Measurements from ENCODE around the gene DLGAP1.

DNA sequence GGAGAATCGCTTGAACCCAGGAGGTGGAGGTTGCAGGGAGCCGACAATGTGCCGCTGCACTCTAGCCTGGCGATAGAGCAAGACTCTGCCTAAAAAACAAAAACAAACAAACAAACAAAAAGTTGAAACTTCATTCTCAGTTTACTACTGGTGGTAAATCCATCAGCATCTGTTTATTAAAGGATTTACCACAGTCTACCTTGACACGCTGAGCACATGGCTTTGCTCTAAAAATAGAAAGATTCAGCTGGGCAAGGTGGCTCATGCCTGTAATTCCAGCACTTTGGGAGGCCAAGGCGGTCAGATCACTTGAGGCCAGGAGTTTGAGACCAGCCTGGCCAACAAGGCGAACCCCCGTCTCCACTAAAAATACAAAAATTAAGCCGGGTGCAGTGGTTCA, 803.8 kb downstream of the DLGAP1 start:
- TF ChIP-seq POLR2A (IDR thresholded peaks at IDR 0.05), result no peak
- TF ChIP-seq CTCF (IDR thresholded peaks at IDR 0.05), result no peak
- no peak for TF ChIP-seq POLR2AphosphoS5 (IDR thresholded peaks at IDR 0.05)
